ENCODE results near the gene C16orf54.
"Not testable (repeated sequence)": the region's sequence is repeated elsewhere in the genome, so short reads cannot be mapped to it uniquely, and the experiment has no call there.

C16orf54 gene

DNA sequence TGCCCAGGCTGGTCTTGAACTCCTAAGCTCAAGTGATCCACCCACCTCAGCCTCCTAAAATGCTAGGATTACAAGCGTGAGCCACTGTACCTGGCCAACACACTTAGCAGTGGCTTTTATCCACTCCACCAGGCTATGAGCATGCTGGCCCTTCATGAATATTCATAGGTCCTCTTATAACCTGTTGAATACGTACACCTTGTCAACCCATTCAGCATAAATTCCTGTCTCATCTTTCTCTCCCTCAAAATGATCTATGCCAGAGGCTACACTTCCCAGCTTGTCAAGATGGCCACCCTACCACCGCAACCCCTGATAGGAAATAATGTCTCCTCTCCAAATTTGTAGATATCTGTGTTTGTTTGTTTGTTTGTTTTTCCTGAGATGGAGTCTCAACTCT, 21.3 kb upstream of the C16orf54 start:
- DNase-seq, result no peak

DNA sequence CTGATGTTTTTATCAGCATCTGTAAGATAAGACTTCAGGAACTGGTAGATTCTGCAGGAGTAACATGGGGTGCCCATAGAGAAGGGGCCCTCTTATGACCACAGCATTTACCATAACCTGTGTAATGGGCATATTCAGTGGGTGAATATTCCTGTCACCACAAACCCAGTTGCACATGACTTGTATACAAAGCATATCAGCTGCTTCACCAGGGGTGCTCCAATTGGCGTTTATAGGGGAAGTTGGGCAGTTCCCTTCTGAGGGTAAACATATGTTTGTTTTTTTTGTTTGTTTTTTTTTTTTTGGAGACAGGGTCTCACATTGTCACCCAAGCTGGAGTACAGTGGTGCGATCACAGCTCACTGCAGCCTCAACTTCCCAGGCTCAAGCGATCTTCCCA, 20.8 kb upstream of the C16orf54 start:
- no peak for DNase-seq

DNA sequence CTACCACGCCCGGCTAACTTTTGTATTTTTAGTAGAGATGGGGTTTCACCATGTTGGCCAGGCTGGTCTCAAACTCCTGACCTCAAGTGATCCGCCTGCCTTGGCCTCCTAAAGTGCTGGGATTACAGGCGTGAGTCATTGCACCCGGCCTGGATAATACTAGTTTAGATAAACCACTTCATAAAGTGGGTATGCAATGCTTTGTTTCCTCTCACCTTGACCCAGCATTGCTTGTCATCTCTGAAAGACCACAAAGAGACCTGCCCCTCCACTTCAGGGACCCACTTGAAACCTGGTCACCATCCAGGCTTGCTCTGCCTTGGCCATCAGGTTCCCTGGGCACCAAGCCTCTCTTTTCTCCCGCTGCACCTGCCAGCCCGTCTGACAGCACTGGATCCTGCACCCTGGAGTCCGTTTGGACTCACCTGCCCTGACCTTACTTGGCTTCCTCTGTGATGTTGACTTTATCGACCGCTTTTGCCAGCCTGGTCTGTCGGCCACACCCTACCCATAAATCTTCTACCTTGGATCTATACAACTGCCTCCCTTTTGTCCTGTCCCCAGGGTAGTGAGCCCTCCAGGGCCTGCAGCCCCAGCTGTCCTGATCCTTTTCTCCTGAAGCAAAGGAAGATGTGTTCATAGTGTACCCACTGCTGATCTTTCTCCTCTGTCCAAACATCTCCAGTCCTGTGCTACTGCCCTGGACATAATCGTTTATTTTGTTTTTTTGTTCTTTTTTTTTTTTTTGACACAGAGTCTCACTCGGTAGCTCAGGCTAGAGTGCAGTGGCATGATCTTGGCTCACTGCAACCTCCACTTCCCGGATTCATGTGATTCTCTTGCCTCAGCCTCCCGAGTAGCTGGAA, 19.6 kb upstream of the C16orf54 start:
- no peak for DNase-seq

DNA sequence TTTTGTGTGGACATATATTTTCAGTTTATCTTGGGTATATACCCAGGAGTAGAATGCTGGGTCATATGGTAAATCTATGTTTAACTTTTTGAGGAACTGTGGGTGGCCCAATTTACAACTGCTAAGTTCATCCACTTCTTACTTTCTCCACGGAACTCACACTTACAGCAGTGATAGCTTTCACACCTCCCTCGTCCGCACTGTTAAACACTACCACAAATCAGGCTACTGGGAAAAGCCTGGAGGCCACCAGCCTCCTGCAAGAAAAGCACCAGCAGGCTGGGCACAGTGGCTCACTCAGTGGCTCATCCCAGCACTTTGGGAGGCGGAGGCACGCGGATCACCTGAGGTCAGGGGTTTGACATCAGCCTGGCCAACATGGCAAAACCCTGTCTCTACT, 17.5 kb upstream of the C16orf54 start:
- no peak for DNase-seq

DNA sequence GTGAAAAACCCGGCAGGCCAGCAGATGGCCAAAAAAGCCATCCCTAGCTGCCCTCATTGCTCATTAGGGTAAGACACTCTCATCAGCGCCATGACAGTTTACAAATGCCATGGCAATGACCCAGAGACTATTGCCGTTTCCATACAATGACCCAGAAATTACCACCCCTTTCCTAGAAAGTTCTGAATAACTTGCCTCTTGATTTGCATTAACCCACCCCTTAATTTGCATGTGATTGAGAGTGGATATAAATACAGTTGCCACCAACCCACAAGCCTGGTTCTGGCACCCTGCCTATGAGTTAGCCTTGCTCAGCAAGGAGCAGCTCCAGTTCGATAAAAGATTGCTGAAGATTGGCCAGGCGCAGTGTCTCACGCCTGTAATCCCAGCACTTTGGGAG, 16.1 kb upstream of the C16orf54 start:
- no peak for DNase-seq

DNA sequence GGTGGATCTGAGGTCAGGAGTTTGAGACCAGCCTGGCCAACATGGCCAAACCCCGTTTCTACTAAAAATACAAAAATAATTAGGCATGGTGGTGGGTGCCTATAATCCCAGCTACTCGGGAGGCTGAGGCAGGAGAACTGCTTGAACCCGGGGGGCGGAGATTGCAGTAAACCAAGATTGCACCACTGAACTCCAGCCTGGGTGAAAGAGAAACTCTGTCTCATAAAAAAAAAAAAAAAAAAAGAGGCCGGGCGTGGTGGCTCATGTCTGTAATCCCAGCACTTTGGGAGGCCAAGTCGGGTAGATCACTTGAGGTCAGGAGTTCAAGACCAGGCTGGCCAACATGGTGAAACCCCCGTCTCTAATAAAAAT, 15.5 kb upstream of the C16orf54 start:
- DNase-seq, result not testable (repeated sequence)

DNA sequence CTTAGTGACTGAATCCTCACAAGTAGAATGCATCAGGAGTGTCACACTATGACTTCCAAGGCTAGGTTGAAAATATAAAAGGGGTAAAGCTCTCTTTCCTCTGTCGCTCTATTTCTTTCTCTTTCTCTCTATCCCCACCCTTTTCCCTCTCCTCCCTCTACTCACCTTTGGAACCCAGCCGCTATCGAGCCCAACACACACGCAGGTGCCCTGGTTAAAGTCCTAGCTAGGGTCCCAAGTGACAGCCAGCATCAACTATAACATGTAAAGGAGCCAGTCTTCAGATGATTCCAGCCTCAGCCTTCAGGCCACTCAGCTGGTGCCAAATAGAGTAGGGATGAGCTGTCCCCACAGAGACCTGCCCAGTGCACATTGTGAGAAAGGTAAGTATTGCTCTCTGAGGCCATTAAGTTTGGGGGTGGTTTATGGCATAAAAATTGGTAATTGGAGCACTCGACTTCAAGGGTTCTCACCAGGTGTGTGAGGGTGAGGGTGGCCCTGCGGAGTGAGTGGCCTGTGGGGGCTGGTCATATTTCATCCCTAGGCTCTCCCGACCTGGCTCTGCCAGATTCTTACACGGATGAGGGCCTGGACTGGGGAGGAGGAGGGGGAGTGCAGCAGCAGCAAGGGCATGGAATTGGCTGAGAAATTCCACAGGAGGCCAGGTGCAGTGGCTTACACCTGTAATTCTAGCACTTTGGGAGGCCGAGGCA, 14.9 kb upstream of the C16orf54 start:
- no peak for DNase-seq

DNA sequence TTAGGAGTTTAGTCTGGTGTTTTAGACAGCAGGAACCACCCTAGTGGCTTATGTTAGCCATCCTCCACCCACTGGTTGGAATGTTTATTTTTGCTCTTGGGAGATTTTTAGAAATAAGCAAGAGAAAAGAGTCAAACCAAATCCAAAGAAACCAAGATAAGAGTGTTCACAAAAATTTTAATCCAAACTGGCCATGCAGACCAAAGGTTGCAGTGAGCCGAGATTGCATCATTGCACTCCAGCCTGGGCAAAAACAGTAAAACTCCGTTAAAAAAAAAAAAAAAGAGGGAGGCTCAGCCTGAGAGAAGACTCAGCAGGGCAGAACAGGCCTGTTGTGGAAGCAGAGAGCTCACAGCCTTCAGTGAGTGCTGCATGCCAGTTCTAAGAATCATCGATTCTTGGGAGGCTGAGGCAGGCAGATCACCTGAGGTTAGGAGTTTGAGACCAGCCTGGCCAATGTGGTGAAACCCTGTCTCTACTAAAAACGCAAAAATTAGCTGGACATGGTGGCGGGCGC, 12.2 kb upstream of the C16orf54 start:
- DNase-seq, result no peak

DNA sequence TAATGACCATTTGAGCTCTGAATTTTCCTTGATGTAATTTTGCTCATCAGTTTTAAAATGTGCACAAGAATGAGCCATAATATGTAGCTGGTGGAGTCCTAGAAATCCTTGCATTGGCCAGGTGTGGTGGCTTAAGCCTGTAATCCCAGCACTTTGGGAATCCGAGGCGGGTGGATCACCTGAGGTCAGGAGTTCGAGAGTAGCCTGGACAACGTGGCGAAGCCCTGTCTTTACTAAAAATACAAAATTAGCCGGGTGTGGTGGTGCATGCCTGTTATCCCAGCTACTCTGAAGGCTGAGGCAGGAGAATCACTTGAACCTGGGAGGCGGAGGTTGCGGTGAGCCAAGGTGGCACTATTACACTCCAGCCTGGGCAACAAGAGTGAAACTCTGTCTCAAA, 11.3 kb upstream of the C16orf54 start:
- not testable (repeated sequence) for DNase-seq

DNA sequence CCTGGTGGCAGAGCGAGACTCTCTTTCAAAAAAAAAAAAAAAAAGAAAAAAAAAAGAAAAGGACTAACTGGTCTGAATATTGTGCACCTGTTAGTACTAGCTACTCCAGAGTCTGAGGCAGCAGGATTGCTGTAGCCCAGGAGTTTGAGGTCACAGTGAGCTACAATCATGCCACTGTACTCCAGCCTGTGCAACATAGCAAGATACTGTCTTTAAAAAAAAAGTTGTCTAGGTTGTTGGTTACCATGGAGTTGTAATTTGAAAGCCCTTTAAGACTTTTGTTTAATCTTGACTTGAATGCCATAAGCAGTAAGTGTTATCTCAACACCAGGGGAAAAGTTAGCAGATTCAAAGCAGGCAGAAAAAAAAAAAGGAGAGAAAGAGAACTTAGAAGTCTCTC, 10.9 kb upstream of the C16orf54 start:
- no peak for DNase-seq

DNA sequence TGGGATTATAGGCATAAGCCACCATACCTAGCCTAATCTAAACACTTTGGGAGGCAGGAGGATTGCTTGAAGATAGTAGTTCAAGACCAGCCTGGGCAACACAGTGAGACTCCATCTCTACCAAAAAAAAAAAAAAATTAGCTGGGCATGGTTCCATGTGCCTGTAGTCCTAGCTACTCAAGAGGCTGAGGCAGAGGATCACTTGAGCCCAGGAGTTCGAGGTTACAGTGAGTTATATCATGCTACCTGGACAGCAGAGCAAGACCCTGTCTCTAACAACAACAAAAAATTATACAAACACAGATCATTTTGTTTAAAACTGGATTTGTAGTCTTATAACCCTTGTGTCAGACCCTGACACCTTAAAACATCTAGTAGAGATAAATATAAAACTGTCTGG, 7.7 kb upstream of the C16orf54 start:
- no peak for DNase-seq

DNA sequence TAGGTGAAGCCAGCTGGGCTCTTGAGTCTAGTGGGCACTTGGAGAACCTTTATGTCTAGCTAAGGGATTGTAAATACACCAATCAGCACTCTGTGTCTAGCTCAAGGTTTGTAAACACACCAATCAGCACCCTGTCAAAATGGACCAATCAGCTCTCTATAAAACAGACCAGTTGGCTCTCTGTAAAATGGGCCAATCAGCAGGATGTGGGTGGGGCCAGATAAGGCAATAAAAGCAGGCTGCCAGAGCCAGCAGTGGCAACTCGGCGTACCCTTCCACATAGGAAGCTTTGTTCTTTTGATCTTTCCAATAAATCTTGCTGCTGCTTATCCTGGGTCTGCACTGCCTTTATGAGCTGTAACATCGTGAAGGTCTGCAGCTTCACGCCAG, 3.0 kb upstream of the C16orf54 start:
- DNase-seq, result not testable (repeated sequence)

DNA sequence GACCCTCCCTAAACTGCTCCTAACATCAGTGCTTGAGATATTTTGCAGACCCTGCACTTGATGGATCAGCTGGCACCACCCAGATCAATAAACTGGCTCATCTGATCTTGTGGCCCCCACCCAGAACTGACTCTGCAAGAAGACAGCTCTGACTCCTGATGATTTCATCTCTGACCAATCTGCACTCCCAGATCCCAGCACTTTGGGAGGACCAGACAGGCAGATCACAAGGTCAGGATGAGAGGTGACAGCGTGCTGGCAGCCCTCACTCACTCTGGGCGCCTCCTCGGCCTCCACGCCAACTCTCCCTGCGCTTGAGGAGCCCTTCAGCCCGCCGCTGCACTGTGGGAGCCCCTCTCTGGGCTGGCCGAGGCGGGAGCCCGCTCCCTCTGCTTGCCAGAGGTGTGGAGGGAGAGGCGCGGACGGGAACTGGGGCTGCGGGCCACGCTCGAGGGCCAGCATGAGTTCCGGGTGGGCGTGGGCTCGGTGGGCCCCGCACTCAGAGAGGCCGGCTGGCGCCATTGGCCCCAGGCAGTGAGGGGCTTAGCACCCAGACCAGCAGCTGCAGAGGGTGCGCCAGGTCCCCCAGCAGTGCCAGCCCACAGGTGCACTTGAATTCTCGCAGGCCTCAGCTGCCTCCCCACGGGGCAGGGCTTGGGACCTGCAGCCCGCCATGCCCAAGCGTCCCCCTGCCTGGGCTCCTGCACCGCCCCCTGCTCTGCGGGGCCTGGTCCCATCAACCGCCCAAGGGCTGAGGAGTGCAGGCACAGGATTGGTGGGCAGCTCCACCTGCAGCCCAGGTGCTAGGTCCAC, 2.4 kb upstream of the C16orf54 start:
- no peak for DNase-seq

DNA sequence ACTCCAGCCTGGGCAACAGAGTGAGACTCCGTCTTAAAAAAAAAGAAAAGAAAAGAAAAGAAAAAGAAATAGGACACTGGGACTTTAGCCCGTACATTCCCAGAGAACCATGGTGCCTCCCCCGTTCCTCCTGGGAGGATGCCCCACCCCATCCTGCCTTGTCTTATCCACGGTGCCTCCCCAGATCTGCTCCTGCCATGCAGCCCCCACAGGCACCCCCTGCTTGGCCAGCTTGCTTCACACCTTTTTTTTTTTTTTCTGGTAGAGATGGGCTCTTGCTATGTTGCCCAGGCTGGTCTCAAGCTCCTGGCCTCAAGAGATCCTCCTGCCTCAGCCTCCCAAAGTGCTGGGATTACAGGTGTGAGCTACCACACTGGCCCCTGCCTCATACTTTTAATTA, 728 bp upstream of the C16orf54 start:
- not testable (repeated sequence) for DNase-seq

DNA sequence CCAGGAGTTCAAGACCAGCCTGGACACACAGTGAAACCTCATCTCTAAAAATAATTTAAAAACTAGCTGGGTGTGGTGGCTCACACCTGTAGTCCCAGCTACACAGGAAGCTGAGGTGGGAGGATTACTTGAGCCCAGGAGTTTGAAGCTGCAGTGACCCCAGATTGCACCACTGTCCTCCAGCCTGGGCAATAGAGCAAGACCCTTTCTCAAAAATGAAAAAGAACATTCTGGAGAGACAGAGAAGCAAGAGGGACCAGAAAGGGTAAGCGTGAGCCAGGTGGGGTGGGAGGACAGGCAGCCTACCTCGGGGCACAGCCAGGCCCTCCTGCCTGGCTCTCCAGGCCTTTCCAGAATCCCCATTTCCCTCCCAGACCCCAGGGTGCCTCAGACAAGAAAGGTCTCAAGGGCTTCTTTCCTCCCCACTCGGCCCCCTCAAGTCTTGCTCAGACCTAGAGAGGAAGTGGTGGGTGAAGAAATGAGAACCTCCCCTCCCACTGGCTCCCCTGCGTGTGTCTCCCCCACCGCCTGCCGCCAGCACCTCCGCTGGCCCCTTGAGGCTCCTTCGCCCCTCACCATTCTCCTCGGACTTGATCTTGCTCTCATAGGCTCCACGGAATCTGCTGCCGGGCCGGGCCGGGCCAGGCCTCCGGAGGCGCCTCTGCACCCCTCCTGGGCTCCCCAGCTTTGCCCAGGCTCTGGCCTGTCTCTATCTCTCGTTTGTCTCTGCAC, 503 bp downstream of the C16orf54 start:
- no peak for DNase-seq

DNA sequence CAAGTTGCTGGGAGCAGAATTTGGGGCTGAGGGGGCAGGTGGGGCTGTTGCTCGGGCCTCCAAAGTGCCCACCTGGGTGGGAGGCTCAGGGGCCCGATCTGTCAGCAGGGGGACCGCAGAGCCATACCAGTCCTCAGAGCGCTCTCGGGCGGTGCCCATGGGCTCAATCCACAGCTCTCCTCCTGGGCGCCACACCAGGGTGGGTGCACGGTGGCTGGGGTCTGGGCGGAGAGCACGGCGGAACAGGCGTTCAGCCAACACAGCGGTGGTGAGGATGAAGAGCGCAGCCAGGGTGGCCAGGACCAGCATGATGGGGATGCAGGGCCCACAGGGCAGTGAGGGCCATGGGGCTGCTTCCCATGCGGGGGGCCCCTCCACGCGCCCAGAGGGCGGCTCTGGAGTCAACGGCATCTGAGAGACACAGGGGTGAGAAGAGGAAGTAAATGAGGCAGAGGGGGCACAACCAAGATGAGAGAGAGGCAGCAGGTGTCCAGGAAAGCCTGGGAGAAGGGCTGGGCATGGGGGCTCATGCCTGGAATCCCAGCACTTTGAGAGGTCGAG, 1.2 kb downstream of the C16orf54 start:
- DNase-seq, result no peak

DNA sequence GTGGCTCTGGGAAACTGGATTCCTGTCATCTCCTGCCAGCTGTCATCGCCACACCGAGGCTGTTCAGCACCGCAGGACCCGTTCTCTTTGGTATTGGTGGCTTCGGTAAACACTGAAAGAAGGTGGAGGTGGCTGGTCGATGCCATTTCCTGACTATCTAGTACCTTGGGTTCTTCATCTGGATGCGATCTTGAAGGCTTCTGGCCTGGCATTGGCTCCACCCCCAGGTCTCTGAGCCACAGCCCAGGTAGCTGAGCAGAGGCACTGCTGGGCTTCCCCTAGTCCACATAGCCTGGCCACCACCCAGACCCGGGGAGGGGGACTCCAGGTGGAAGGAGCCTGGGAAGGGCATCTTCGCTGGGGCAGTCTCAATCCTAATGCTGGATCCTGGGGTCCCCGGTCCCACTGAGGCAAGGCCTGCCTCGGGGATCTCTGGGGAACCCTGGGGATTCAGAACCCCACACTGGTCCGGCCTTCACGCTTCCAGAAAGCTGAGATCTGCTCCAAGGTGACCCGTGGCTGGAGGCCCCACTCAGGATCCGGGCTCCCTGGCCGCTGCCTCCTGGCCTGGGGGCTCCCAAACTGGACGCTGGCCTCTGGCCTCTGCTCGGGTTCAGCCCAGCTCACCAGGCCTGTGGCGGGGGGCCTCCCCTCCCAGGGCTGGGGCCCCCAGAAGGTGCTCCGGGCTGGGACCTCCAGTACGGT, 1.8 kb downstream of the C16orf54 start:
- DNase-seq, result no peak

DNA sequence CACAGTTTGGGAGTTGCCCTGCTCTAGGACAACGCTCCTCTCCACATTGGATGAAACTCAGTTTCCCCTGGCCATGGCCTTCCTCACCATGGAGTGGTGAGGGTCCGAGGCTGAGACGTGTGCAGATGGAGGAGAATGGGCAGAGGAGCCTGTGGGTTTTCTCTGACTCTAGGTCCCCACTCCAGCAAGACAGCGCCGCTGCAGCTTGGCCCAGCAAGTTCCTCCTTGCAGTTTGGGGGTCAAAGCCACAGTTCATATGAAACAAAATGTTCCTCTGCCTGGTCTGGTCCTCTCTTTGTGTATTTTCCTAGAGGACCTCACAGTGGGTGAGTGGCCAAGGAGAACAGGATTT, 2.3 kb downstream of the C16orf54 start:
- no peak for DNase-seq

DNA sequence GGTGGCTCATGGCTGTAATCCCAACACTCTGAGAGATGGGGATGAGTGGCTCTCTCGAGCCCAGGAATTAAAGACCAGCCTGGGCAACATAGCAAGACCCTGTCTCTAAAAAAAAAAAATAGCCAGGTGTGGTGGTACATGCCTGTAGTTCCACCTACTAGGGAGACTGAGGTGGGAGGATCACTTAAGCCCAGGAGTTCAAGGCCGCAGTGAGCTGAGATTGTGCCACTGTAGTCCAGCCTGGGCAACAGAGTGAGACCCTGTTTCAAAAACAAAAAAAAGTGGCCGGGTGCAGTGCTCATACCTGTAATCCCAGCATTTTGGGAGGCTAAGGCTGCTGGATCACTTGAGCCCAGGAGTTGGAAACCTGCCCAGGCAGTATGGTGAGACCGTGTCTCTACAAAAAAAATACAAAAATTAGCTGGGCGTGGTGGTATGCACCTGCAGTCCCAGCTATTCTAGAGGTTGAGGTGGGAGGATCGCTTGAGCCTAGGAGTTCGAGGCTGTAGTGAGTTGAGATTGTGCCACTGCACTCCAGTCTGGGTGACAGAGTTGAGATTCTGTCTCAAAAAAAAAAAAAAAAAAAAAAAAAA, 3.0 kb downstream of the C16orf54 start:
- no peak for DNase-seq

DNA sequence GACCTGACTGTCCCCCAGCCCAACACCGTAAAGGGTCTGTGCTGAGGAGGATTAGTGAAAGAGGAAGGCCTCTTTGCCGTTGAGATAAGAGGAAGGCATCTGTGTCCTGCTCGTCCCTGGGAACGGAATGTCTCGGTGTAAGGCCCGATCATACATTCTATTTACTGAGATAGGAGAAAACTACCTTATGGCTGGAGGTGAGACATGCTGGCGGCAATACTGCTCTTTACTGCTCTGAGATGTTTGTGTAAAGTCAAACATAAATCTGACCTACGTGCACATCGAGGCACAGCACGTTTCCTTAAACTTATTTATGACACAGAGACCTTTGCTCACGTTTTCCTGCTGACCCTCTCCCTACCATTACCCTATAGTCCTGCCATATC, 5.2 kb downstream of the C16orf54 start:
- not testable (repeated sequence) for DNase-seq

DNA sequence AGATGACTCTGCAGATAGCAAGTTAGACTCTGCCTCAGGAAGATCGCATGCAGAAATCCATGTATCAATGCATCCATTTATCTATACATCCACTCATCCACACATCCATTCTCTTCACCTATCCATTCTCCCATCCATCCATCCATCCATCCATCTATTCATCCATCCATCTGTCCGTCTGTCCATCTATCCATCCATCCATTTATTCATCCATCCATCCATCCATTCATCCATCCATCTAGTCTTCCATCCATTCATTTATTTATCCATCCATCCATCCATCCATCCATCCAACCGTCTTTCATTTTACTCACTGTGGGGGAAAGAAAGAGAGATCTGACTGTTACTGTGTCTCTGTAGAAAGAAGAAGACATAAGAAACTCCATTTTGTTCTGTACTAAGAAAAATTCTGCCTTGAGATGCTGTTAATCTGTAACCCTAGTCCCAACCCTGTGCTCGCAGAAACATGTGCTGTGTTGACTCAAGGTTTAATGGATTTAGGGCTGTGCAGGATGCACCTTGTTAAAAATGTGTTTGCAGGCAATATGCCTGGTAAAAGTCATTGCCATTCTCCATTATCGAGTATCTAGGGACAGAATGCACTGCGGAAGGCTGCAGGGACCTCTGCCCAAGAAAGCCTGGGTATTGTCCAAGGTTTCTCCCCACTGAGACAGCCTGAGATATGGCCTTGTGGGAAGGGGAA, 5.7 kb downstream of the C16orf54 start:
- DNase-seq, result not testable (repeated sequence)
